GM18870 (cell line): Measurements from ENCODE around the gene CAPN14.
A peak's percentile ranks its signal among the peaks of the same experiment; 100 is the strongest.

Source experiments
- ATAC-seq: cut with Tn5 transposase; IDR thresholded peaks from one replicate; pipeline ENCODE4 v1.9.1; 2021; ENCODE audit warnings: moderate library complexity; ENCODE audit not compliant: unreplicated experiment

CAPN14 gene

GRCh38 chr2:31227711-31228125 lies 10.4 kb upstream of the CAPN14 start:
- no peak for ATAC-seq

GRCh38 chr2:31227110-31227509 lies 9.8 kb upstream of the CAPN14 start:
- no peak for ATAC-seq

- no peak for ATAC-seq
These were observed 9.0 kb upstream of the CAPN14 start for GRCh38 chr2:31226266-31226665.

- no peak for ATAC-seq
These were observed 6.4 kb upstream of the CAPN14 start for GRCh38 chr2:31223749-31224148.

- ATAC-seq: no peak
These were observed 5.7 kb upstream of the CAPN14 start for GRCh38 chr2:31223026-31223425.

GRCh38 chr2:31222071-31222470 lies 4.8 kb upstream of the CAPN14 start:
- ATAC-seq: no peak

- ATAC-seq: no peak
These were observed 4.2 kb upstream of the CAPN14 start for GRCh38 chr2:31221544-31221943.

- peak; percentile 68 for ATAC-seq
These were observed 2.0 kb upstream of the CAPN14 start for GRCh38 chr2:31219131-31219969.

- peak; percentile 44 for ATAC-seq
These were observed 581 bp downstream of the CAPN14 start for GRCh38 chr2:31216734-31217133.

GRCh38 chr2:31214444-31214915 lies 2.8 kb downstream of the CAPN14 start:
- ATAC-seq: no peak

GRCh38 chr2:31213601-31214443 lies 3.5 kb downstream of the CAPN14 start:
- no peak for ATAC-seq

- ATAC-seq: no peak
These were observed 4.4 kb downstream of the CAPN14 start for GRCh38 chr2:31212659-31213600.

- ATAC-seq: no peak
These were observed 9.1 kb downstream of the CAPN14 start for GRCh38 chr2:31208240-31208639.

GRCh38 chr2:31207790-31208189 lies 9.5 kb downstream of the CAPN14 start:
- ATAC-seq: no peak

GRCh38 chr2:31205613-31206012 lies 11.7 kb downstream of the CAPN14 start:
- no peak for ATAC-seq

GRCh38 chr2:31205186-31205585 lies 12.1 kb downstream of the CAPN14 start:
- ATAC-seq: no peak

GRCh38 chr2:31204783-31205182 lies 12.5 kb downstream of the CAPN14 start:
- ATAC-seq: no peak

- no peak for ATAC-seq
These were observed 13.4 kb downstream of the CAPN14 start for GRCh38 chr2:31203916-31204315.

GRCh38 chr2:31202833-31203232 lies 14.5 kb downstream of the CAPN14 start:
- ATAC-seq: no peak

GRCh38 chr2:31202041-31202440 lies 15.3 kb downstream of the CAPN14 start:
- no peak for ATAC-seq

GRCh38 chr2:31200972-31201371 lies 16.3 kb downstream of the CAPN14 start:
- ATAC-seq: no peak
